Stomach (tissue), 4 donors: ENCODE results near the gene TERB1.

ENCODE experiments used
- EP300 ChIP-seq: sonication (generic); formaldehyde crosslinking; IDR thresholded peaks from one replicate; pipeline ENCODE4 v1.6.1; 2017; ENCODE audit warnings: antibody characterized with exemption
- POLR2A ChIP-seq, 4 donors: fragments of 450-650 bp; IDR thresholded peaks; one replicate each; pipeline ENCODE4 v1.6.1; 2016; ENCODE audit warnings: antibody characterized with exemption in 4 of 4, control low read depth in 2 of 4, mild to moderate bottlenecking in 1 of 4, moderate library complexity in 1 of 4
- POLR2AphosphoS5 ChIP-seq, 3 donors: sonication (generic); formaldehyde crosslinking; IDR thresholded peaks; one replicate each; pipeline ENCODE4 v1.6.1; 2016; ENCODE audit warnings: antibody characterized with exemption in 3 of 3
- TF ChIP-seq, protein P1 (sequence below), 7 experiments: fragments of 450-650 bp in 4 of 7; fragments of 200-600 bp in 3 of 7; sonication (generic) in 3 of 7; IDR thresholded peaks; one replicate each; pipeline ENCODE4 v1.5.1; 2016 to 2019; ENCODE audit warnings: antibody characterized with exemption in 7 of 7, control low read depth in 2 of 7, mild to moderate bottlenecking in 1 of 7

DNA sequence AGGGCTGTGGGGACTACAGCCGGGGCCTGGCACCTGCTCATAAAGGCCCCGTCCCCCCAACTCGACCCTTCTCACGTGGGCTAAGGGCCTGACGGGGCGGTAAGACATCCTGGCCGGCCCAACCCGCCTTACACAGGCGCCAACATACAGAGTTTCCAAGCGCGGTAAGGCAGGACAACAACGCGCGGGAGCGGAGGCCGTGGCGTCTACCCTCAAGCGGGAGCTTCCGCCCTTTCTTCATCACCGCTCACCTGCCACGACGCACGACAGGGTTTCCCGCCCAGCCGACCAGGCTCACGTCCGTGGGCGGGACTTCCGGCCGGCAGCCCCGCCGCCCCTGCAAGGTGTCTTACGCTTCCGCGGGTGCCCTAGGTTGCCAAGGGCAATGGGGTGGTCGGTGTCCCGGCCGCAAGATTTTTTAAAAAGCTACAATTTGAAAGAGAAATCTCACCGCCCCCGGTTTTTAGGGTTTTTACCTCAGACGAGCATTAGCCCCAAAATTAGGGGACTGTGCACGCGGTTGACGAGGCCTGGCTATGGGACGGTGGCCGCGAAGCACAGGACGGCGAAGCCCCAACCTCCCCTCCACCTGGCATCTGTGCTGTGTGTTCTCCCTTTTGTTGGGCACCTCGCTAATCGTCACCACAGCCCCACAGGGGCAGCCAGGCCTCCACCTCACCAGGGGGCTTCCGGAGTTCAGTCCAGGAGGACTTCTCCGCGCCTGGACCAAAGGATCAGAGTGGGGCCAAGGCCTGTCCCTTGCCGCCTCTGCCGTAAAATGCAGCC, at the start of gene TERB1:
- TF ChIP-seq EP300 (no peak), POLR2A (IDR thresholded peaks at IDR 0.05) (no peak), POLR2AphosphoS5 (IDR thresholded peaks at IDR 0.05) (no peak)
- TF ChIP-seq, protein P1, sequence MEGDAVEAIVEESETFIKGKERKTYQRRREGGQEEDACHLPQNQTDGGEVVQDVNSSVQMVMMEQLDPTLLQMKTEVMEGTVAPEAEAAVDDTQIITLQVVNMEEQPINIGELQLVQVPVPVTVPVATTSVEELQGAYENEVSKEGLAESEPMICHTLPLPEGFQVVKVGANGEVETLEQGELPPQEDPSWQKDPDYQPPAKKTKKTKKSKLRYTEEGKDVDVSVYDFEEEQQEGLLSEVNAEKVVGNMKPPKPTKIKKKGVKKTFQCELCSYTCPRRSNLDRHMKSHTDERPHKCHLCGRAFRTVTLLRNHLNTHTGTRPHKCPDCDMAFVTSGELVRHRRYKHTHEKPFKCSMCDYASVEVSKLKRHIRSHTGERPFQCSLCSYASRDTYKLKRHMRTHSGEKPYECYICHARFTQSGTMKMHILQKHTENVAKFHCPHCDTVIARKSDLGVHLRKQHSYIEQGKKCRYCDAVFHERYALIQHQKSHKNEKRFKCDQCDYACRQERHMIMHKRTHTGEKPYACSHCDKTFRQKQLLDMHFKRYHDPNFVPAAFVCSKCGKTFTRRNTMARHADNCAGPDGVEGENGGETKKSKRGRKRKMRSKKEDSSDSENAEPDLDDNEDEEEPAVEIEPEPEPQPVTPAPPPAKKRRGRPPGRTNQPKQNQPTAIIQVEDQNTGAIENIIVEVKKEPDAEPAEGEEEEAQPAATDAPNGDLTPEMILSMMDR (IDR thresholded peaks at IDR 0.05) = no peak
